Posterior cingulate gyrus (tissue), 11 donors: Measurements from ENCODE around the gene SEMA3B.

Experiments
- DNase-seq, 10 donors: peaks; one replicate each; pipeline versions ENCODE4 v3.0.0 to v3.0.0-alpha.2; 2020 to 2021; ENCODE audit warnings: mixed read lengths in 3 of 10
- intact Hi-C: fragments of 100-400 bp; cut with DNase I; formaldehyde crosslinking; loops from one replicate; pipeline ENCODE4 v1.15.1; 2023

Gene SEMA3B

GRCh38 chr3:50323092-50323600, 54.2 kb downstream of the SEMA3B start:
- no peak for DNase-seq
- intact Hi-C loops: loop anchor here (10.0 kb wide), 1 partner anchor 48 kb away; the partner anchor contains the start of gene LSMEM2

GRCh38 chr3:50323614-50324199, 54.8 kb downstream of the SEMA3B start:
- no peak for DNase-seq

GRCh38 chr3:50324351-50325112, 55.6 kb downstream of the SEMA3B start:
- intact Hi-C loops: loop anchor here (10.0 kb wide), 1 partner anchor 50 kb away; the partner anchor contains the start of gene LSMEM2
- peak; percentile 61 to 95 (median 73) for DNase-seq

More at GRCh38 chr3:50323614-50324199, 54.8 kb downstream of the SEMA3B start:
- intact Hi-C loops: loop anchor here (10.0 kb wide), 1 partner anchor 49 kb away; the partner anchor contains the start of gene LSMEM2

- no peak for DNase-seq
- intact Hi-C loops: loop anchor here (10.0 kb wide), 1 partner anchor 50 kb away; the partner anchor contains the start of gene LSMEM2
These were observed 56.1 kb downstream of the SEMA3B start for GRCh38 chr3:50325113-50325480.

- intact Hi-C loops: loop anchor here (10.0 kb wide), 1 partner anchor 51 kb away; the partner anchor contains the start of gene LSMEM2
- DNase-seq: no peak
These were observed 56.7 kb downstream of the SEMA3B start for GRCh38 chr3:50325497-50326181.

GRCh38 chr3:50326182-50326541, 57.2 kb downstream of the SEMA3B start:
- DNase-seq: no peak
- intact Hi-C loops: loop anchor here (10.0 kb wide), 1 partner anchor 51 kb away; the partner anchor contains the start of gene LSMEM2

GRCh38 chr3:50327129-50327528, 58.2 kb downstream of the SEMA3B start:
- intact Hi-C loops: loop anchor here (10.0 kb wide), 1 partner anchor 52 kb away; the partner anchor contains the start of gene LSMEM2

More at GRCh38 chr3:50327129-50327528, 58.2 kb downstream of the SEMA3B start:
- no peak for DNase-seq
